Measurements from ENCODE around the gene FOXN3. TPM values are rescaled to one million over a fixed set of nuclear protein-coding genes. Genes with fewer than 3 reads are reported as not detected.

The FOXN3 gene
- total RNA-seq, 6 experiments from 2014 or later = 31.9 to 43.4 (median 37.9) TPM

- DNase-seq = no peak
- H3K9me3 Mint-ChIP-seq = no peaks in the 10 kb centered on the region
- no peak for TF ChIP-seq CTCF (IDR thresholded peaks at IDR 0.05)
- no peak overlapping the region for H3K27ac Mint-ChIP-seq
- H3K4me1 Mint-ChIP-seq (ENCODE audit: low read depth) = peaks cover 35% of the 10 kb centered on the region
- H3K27me3 Mint-ChIP-seq (ENCODE audit: insufficient read depth) = no peaks in the 10 kb centered on the region; the same call in 1 of the 2 replicates
- peaks cover 6% of the 10 kb centered on the region; the same call in 1 of the 2 replicates for H3K36me3 Mint-ChIP-seq (ENCODE audit: low read depth)
- no peak overlapping the region for H3K4me3 Mint-ChIP-seq
Observed at GRCh38 chr14:89366864-89367778, 49.9 kb downstream of the FOXN3 start.

- no peak overlapping the region for H3K27ac Mint-ChIP-seq
- H3K27me3 Mint-ChIP-seq (ENCODE audit: insufficient read depth) = no peaks in the 10 kb centered on the region; the same call in 1 of the 2 replicates
- no peak for TF ChIP-seq CTCF (IDR thresholded peaks at IDR 0.05)
- peaks cover 6% of the 10 kb centered on the region; the same call in 1 of the 2 replicates for H3K36me3 Mint-ChIP-seq (ENCODE audit: low read depth)
- peaks cover 18% of the 10 kb centered on the region for H3K4me1 Mint-ChIP-seq (ENCODE audit: low read depth)
- H3K9me3 Mint-ChIP-seq = no peaks in the 10 kb centered on the region
- no peak overlapping the region for H3K4me3 Mint-ChIP-seq
- no peak for DNase-seq
Observed at GRCh38 chr14:89365061-89365801, 51.8 kb downstream of the FOXN3 start.

GRCh38 chr14:89364316-89364715 lies 52.7 kb downstream of the FOXN3 start:
- no peak overlapping the region for H3K4me3 Mint-ChIP-seq
- H3K27me3 Mint-ChIP-seq (ENCODE audit: insufficient read depth) = no peaks in the 10 kb centered on the region; the same call in 1 of the 2 replicates
- H3K4me1 Mint-ChIP-seq (ENCODE audit: low read depth) = peaks cover 12% of the 10 kb centered on the region
- no peak overlapping the region for H3K27ac Mint-ChIP-seq
- no peak for DNase-seq
- peaks cover 6% of the 10 kb centered on the region; the same call in 1 of the 2 replicates for H3K36me3 Mint-ChIP-seq (ENCODE audit: low read depth)
- no peak for TF ChIP-seq CTCF (IDR thresholded peaks at IDR 0.05)
- H3K9me3 Mint-ChIP-seq = no peaks in the 10 kb centered on the region

- Mint-ChIP-seq H3K27ac (no peak overlapping the region), H3K4me3 (no peak overlapping the region)
- no peak for DNase-seq
Observed at GRCh38 chr14:89360277-89360676, 56.8 kb downstream of the FOXN3 start.

More at GRCh38 chr14:89360277-89360676, 56.8 kb downstream of the FOXN3 start:
- Mint-ChIP-seq H3K27me3 (ENCODE audit: insufficient read depth) (no peaks in the 10 kb centered on the region; the same call in 1 of the 2 replicates), H3K36me3 (ENCODE audit: low read depth) (peaks cover 6% of the 10 kb centered on the region; the same call in 1 of the 2 replicates), H3K4me1 (ENCODE audit: low read depth) (peaks cover 2% of the 10 kb centered on the region; the same call in 1 of the 2 replicates), H3K9me3 (no peaks in the 10 kb centered on the region)
- TF ChIP-seq CTCF (IDR thresholded peaks at IDR 0.05) = no peak

Data from HFFc6 (cell line).